Rectal smooth muscle tissue (tissue), 1 donor: ENCODE results near the gene CCDC57.

Experiments used
- H3K27ac ChIP-seq: one replicate; pipeline ENCODE4 v1.7.0; 2013; ENCODE audit warnings: low read depth, low read length, inconsistent platforms
- H3K27me3 ChIP-seq: one replicate; pipeline ENCODE4 v1.7.0; 2013; ENCODE audit warnings: low read length; ENCODE audit not compliant: control insufficient read depth, insufficient read depth
- H3K36me3 ChIP-seq: one replicate; pipeline ENCODE4 v1.7.0; 2013; ENCODE audit warnings: low read length; ENCODE audit not compliant: control insufficient read depth, insufficient read depth
- H3K4me1 ChIP-seq: one replicate; pipeline ENCODE4 v1.7.0; 2013; ENCODE audit warnings: low read length; ENCODE audit not compliant: control insufficient read depth, insufficient read depth
- H3K4me3 ChIP-seq: one replicate; pipeline ENCODE4 v1.7.0; 2013; ENCODE audit warnings: low read length
- H3K9ac ChIP-seq: one replicate; pipeline ENCODE4 v1.7.0; 2013; ENCODE audit warnings: low read length

Gene CCDC57

DNA sequence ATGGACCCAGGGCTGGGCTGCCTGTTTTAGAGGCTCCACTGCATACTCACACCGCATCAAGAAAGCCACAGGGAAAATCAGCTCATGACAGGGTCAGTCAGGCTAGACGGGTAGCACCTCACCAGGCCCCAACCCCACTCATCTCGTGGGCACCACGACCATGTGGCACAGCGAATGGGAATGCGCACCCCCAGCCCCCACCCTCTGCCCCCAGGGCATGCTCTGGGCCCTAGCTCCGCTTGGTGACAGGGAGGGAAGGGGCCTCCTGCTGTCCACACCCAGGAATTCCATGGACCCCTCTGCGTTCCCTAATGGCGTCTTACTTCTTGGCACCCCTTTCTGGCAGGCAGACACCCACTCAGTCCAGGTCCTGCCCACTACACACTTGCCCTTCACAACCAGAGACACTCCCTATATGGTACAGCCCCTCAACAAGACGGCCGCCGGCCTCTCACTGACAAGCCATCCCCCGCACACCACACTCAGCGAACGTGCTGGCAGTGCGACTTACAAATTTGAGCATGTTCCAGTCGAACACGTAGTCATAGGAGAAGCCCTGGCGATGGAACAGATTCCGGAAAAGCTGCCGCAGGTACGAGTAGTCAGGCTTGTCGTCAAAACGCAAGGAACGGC lies 38.3 kb upstream of the CCDC57 start:
- H3K27ac ChIP-seq: no peak overlapping the region
- peaks cover 23% of the 10 kb centered on the region for H3K4me1 ChIP-seq
- no peak overlapping the region for H3K4me3 ChIP-seq
- H3K27me3 ChIP-seq: no peaks in the 10 kb centered on the region
- no peak overlapping the region for H3K9ac ChIP-seq
- peaks cover 60% of the 10 kb centered on the region for H3K36me3 ChIP-seq

GRCh38 chr17:82249896-82250581 lies 37.4 kb upstream of the CCDC57 start:
- H3K4me3 ChIP-seq: no peak overlapping the region
- H3K4me1 ChIP-seq: peaks cover 28% of the 10 kb centered on the region
- H3K27ac ChIP-seq: no peak overlapping the region
- H3K9ac ChIP-seq: no peak overlapping the region
- H3K36me3 ChIP-seq: peaks cover 66% of the 10 kb centered on the region
- H3K27me3 ChIP-seq: no peaks in the 10 kb centered on the region

DNA sequence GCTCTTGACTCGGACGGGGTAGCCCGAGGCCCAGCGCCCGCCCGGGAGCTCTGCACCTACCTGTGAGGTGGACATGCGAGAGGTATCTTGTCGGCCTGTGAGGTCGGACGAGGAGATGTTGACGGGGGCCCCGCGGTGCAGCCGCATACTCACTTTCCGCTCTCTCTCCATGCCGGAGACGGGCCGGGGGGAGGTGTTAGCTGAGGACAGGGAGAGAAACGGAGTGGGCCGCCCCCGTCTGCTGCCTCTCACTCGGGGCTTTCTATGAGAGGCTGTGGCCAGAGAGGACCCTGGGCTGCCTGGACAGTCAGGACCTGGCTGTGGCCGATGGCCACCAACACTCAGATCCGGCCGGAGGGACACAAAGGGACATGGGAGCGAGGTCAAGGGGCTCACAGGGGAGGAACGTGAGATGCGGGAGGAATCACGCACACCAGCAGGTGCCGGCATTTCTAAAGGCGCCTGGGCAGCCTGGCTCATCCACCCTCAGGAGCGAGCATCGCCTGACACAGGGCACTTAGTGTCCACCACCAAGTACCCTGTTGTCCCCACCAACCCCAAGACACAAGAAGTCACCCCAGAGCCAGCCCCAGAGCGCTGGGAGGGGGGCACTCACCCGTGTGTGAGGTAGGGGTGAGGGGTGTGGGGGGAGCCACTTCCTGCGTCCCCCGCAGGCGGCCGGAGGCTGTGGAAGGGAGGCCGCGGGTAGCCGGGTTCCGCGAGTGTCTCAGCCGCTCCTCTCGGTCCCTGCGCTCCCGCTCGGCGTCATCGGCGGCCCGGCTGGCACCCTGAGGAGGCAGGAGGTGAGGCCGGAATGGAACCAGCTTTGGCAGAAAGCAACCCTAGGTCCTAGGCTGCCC lies 36.4 kb upstream of the CCDC57 start:
- Histone ChIP-seq H3K4me1 (peaks cover 28% of the 10 kb centered on the region), H3K27me3 (no peaks in the 10 kb centered on the region), H3K4me3 (no peak overlapping the region), H3K36me3 (peaks cover 75% of the 10 kb centered on the region), H3K27ac (no peak overlapping the region), H3K9ac (no peak overlapping the region)

- Histone ChIP-seq H3K9ac (no peak overlapping the region), H3K36me3 (peaks cover 79% of the 10 kb centered on the region), H3K4me3 (no peak overlapping the region), H3K27me3 (no peaks in the 10 kb centered on the region), H3K4me1 (peaks cover 32% of the 10 kb centered on the region), H3K27ac (peak overlapping the region; percentile 90)
Measured at GRCh38 chr17:82247856-82248671, 35.4 kb upstream of the CCDC57 start.

- peaks cover 39% of the 10 kb centered on the region for H3K4me1 ChIP-seq
- peak overlapping the region; percentile 22 for H3K9ac ChIP-seq
- no peak overlapping the region for H3K4me3 ChIP-seq
- peak overlapping the region; percentile 90 for H3K27ac ChIP-seq
- no peaks in the 10 kb centered on the region for H3K27me3 ChIP-seq
- peaks cover 72% of the 10 kb centered on the region for H3K36me3 ChIP-seq
Measured at GRCh38 chr17:82247182-82247823, 34.7 kb upstream of the CCDC57 start.

DNA sequence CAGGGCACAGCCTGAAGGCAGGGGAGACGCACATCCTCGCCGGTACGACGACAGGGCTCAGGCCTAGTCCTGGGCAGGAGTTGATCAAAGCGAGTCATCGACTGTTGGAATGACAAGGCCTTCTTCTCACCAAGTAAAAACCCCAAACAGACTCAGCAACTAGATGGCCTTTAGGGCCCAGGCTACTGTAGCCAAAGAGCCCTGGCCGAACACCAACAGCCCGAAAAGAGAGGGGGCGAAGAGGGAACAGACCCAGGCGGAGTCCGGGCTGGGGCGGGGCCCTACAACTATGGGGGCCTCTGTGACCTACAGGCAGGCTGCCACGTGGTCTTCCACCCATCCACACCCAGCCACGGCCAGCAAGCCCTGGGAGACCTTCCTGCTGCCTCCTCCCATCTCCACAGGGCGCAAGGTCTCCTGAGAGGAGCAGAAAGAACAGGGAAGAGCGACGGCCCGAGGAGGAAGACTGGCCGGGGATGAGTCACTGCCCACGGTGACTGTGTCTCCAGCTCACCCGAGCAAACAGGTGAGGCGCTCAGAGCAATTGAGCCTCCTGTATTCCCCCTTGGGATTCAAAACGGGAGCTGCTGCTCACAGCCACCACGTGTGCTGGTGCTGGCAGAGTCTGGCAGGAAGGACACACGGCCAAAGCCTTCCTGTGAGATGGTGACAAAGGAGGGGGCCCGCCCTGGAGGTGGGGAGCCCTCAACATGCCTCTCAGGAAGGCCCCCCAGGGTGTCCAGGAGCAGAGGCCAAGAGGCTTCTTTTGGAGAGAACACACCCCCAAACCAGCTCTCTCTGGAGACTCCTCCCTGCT lies 33.9 kb upstream of the CCDC57 start:
- peaks cover 45% of the 10 kb centered on the region for H3K4me1 ChIP-seq
- H3K4me3 ChIP-seq: no peak overlapping the region
- peak overlapping the region; percentile 90 for H3K27ac ChIP-seq
- no peaks in the 10 kb centered on the region for H3K27me3 ChIP-seq
- H3K36me3 ChIP-seq: peaks cover 65% of the 10 kb centered on the region
- no peak overlapping the region for H3K9ac ChIP-seq

DNA sequence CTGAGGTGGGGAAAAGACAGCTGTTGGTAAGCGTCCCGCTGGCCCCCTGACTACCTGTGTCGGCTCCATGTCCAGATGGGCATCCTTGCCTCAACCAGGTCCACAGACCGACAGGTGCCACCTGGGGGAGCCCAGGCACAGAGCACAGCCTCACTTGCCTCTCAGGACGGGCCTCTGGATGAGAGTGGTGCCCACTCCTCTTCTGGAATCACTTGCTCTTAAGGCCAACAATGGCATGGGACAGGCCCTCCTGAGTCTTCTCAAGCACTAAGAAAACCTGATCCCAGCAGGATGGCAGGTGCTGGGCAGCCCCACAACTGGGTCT lies 33.4 kb upstream of the CCDC57 start:
- Histone ChIP-seq H3K27ac (peak overlapping the region; percentile 90), H3K4me3 (no peak overlapping the region), H3K36me3 (peaks cover 59% of the 10 kb centered on the region), H3K9ac (no peak overlapping the region), H3K4me1 (peaks cover 51% of the 10 kb centered on the region), H3K27me3 (no peaks in the 10 kb centered on the region)

- H3K9ac ChIP-seq: no peak overlapping the region
- peak overlapping the region; percentile 90 for H3K27ac ChIP-seq
- H3K4me1 ChIP-seq: peaks cover 57% of the 10 kb centered on the region
- no peaks in the 10 kb centered on the region for H3K27me3 ChIP-seq
- H3K4me3 ChIP-seq: no peak overlapping the region
- peaks cover 53% of the 10 kb centered on the region for H3K36me3 ChIP-seq
Measured at GRCh38 chr17:82245134-82246039, 32.7 kb upstream of the CCDC57 start.

- no peak overlapping the region for H3K4me3 ChIP-seq
- peak overlapping the region; percentile 21 for H3K27ac ChIP-seq
- H3K9ac ChIP-seq: no peak overlapping the region
- no peaks in the 10 kb centered on the region for H3K27me3 ChIP-seq
- peaks cover 64% of the 10 kb centered on the region for H3K4me1 ChIP-seq
- H3K36me3 ChIP-seq: peaks cover 45% of the 10 kb centered on the region
Measured at GRCh38 chr17:82244413-82245133, 31.9 kb upstream of the CCDC57 start.
